Liver (tissue), 9 donors: ENCODE results near the gene DHRSX. TPM values are rescaled to one million over a fixed set of nuclear protein-coding genes. Genes with fewer than 3 reads are reported as not detected.
"Not testable (repeated sequence)": the region's sequence is repeated elsewhere in the genome, so short reads cannot be mapped to it uniquely, and the experiment has no call there.

Source experiments
- DNase-seq: peaks from one replicate; pipeline ENCODE4 v3.0.0-alpha.2; 2017; ENCODE audit warnings: low spot score
- H3K27ac ChIP-seq, 2 donors: one replicate each; pipeline ENCODE4 v1.7.0; 2013; ENCODE audit warnings: inconsistent platforms in 2 of 2, low read length in 2 of 2, control low read depth in 1 of 2, low read depth in 1 of 2, mild to moderate bottlenecking in 1 of 2
- H3K27me3 ChIP-seq, 4 donors: one replicate each; pipeline versions ENCODE4 v1.6.1 to v1.7.0; 2013; ENCODE audit warnings: low read length in 3 of 4, inconsistent platforms in 1 of 4, mild to moderate bottlenecking in 1 of 4, moderate library complexity in 1 of 4; ENCODE audit not compliant: control insufficient read depth in 4 of 4, insufficient read depth in 4 of 4
- H3K36me3 ChIP-seq, 4 donors: one replicate each; pipeline versions ENCODE4 v1.6.1 to v1.7.0; 2013; ENCODE audit warnings: low read length in 3 of 4, mild to moderate bottlenecking in 3 of 4, low read depth in 1 of 4, moderate library complexity in 1 of 4; ENCODE audit not compliant: control insufficient read depth in 4 of 4, insufficient read depth in 3 of 4
- H3K4me1 ChIP-seq, 4 donors: one replicate each; pipeline versions ENCODE4 v1.6.1 to v1.7.0; 2013; ENCODE audit warnings: low read length in 3 of 4, mild to moderate bottlenecking in 3 of 4, moderate library complexity in 1 of 4; ENCODE audit not compliant: control insufficient read depth in 4 of 4, insufficient read depth in 4 of 4
- H3K4me3 ChIP-seq, 3 donors: one replicate each; pipeline versions ENCODE4 v1.6.1 to v1.7.0; 2013; ENCODE audit warnings: low read length in 3 of 3, control low read depth in 1 of 3, low read depth in 1 of 3, mild to moderate bottlenecking in 1 of 3
- H3K9ac ChIP-seq, 2 donors: one replicate each; pipeline ENCODE4 v1.7.0; 2013; ENCODE audit warnings: low read length in 2 of 2, mild to moderate bottlenecking in 2 of 2, moderate library complexity in 2 of 2, control low read depth in 1 of 2, low read depth in 1 of 2
- H3K9me3 ChIP-seq, 4 donors: one replicate each; pipeline versions ENCODE4 v1.6.1 to v1.7.0; 2013; ENCODE audit warnings: low read length in 3 of 4; ENCODE audit not compliant: control insufficient read depth in 4 of 4
- ATF3 ChIP-seq: IDR thresholded peaks from 2 replicates; pipeline ENCODE4 v1.6.1; 2016; ENCODE audit warnings: antibody characterized with exemption
- CTCF ChIP-seq: fragments of 150-350 bp; IDR thresholded peaks from 2 replicates; pipeline ENCODE4 v1.5.1; 2017; ENCODE audit warnings: improper control_type of control experiment, low read depth, low read length; ENCODE audit not compliant: missing input control
- EGR1 ChIP-seq, 2 donors: IDR thresholded peaks; 2 replicates each; pipeline ENCODE4 v1.6.1; 2016 to 2018; ENCODE audit warnings: antibody characterized with exemption in 2 of 2, low read depth in 2 of 2
- FOXA1 ChIP-seq: IDR thresholded peaks from 2 replicates; pipeline ENCODE4 v1.6.1; 2016; ENCODE audit warnings: antibody characterized with exemption
- FOXA2 ChIP-seq: IDR thresholded peaks from 2 replicates; pipeline ENCODE4 v1.6.1; 2016; ENCODE audit warnings: antibody characterized with exemption
- GABPA ChIP-seq, 2 donors: IDR thresholded peaks in 1 of 2; conservative IDR thresholded peaks in 1 of 2; 2 replicates each; pipeline ENCODE4 v1.6.1; 2016; ENCODE audit warnings: antibody characterized with exemption in 2 of 2, mild to moderate bottlenecking in 1 of 2, moderate library complexity in 1 of 2
- HNF4A ChIP-seq, 2 donors: conservative IDR thresholded peaks; 2 replicates each; pipeline ENCODE4 v1.6.1; 2016; ENCODE audit warnings: antibody characterized with exemption in 2 of 2, mild to moderate bottlenecking in 2 of 2
- HNF4G ChIP-seq: IDR thresholded peaks from 2 replicates; pipeline ENCODE4 v1.6.1; 2016; ENCODE audit warnings: antibody characterized with exemption
- JUND ChIP-seq, 2 donors: IDR thresholded peaks; 2 replicates each; pipeline ENCODE4 v1.6.1; 2016; ENCODE audit warnings: antibody characterized with exemption in 2 of 2
- MAX ChIP-seq: IDR thresholded peaks from 2 replicates; pipeline ENCODE4 v1.6.1; 2016; ENCODE audit warnings: antibody characterized with exemption
- NR2F2 ChIP-seq: IDR thresholded peaks from 2 replicates; pipeline ENCODE4 v1.6.1; 2016; ENCODE audit warnings: antibody characterized with exemption
- RAD21 ChIP-seq, 2 donors: IDR thresholded peaks; 2 replicates each; pipeline ENCODE4 v1.6.1; 2016; ENCODE audit warnings: antibody characterized with exemption in 2 of 2, mild to moderate bottlenecking in 2 of 2
- REST ChIP-seq: IDR thresholded peaks from 2 replicates; pipeline ENCODE4 v1.6.1; 2016; ENCODE audit warnings: antibody characterized with exemption, mild to moderate bottlenecking
- RXRA ChIP-seq, 2 donors: IDR thresholded peaks; 2 replicates each; pipeline ENCODE4 v1.6.1; 2017 to 2018; ENCODE audit warnings: antibody characterized with exemption in 2 of 2, mild to moderate bottlenecking in 1 of 2
- SP1 ChIP-seq: IDR thresholded peaks from 2 replicates; pipeline ENCODE4 v1.6.1; 2018; ENCODE audit warnings: antibody characterized with exemption, mild to moderate bottlenecking
- TAF1 ChIP-seq: conservative IDR thresholded peaks from 2 replicates; pipeline ENCODE4 v1.6.1; 2016; ENCODE audit warnings: antibody characterized with exemption, mild to moderate bottlenecking
- YY1 ChIP-seq: IDR thresholded peaks from 2 replicates; pipeline ENCODE4 v1.6.1; 2016; ENCODE audit warnings: antibody characterized with exemption, mild to moderate bottlenecking
- WGBS: extraction: QIAGEN DNeasy Blood & Tissue Kit; methylation state at CpG from one replicate; pipeline ENCODE4 v1.1.7; 2013; 5-methylcytosine and 5-hydroxymethylcytosine counted together
- polyA plus RNA-seq, 2 donors: library from polyadenylated mRNA; stranded (reverse) in 1 of 2; unstranded in 1 of 2; fragments of 200-250 nt in 1 of 2; fragments of >200 nt in 1 of 2; fragmentation: Nextera tagmentation in 1 of 2; extraction: Ambion mirVana in 1 of 2; gene quantifications; one replicate each; pipeline versions ENCODE4 v1.2.1 to v1.2.3, GENCODE V29; 2013 to 2015
- total RNA-seq, 2 donors: library from RNA; depleted of rRNA; stranded (reverse); fragments of >200 nt; gene quantifications; one replicate each; pipeline ENCODE4 v1.2.3, GENCODE V29; 2014
- TF ChIP-seq, protein P1 (sequence below): IDR thresholded peaks from 2 replicates; pipeline ENCODE4 v1.6.1; 2016; ENCODE audit warnings: antibody characterized with exemption
- donor health status: healthy.
- donor health status: healthy.
- donor health status: healthy.
- donor health status: healthy.
- donor health status: healthy.

Gene DHRSX
- total and polyA plus RNA-seq, 4 donors, result 17.2 to 35.2 (median 23.3) TPM

- no peak for DNase-seq
- no peak overlapping the region for H3K9ac ChIP-seq
Measured at GRCh38 chrX:2351321-2351720, 149.5 kb downstream of the DHRSX start.

GRCh38 chrX:2350703-2351102 lies 150.1 kb downstream of the DHRSX start:
- WGBS, result 97% methylated on average over 4 of the region's 4 CpGs
- H3K9me3 ChIP-seq, H3K4me1 ChIP-seq, DNase-seq, H3K9ac ChIP-seq, H3K4me3 ChIP-seq, H3K36me3 ChIP-seq, H3K27ac ChIP-seq, H3K27me3 ChIP-seq: not testable (repeated sequence)

More at GRCh38 chrX:2351321-2351720, 149.5 kb downstream of the DHRSX start:
- no peak for TF ChIP-seq HNF4A (conservative IDR thresholded peaks at IDR 0.05)
- no peak for TF ChIP-seq HNF4G
- no peak for TF ChIP-seq REST
- no peak for TF ChIP-seq FOXA1
- no peak for TF ChIP-seq SP1
- no peak for TF ChIP-seq ATF3
- no peak for TF ChIP-seq CTCF
- no peak for TF ChIP-seq MAX
- no peak for TF ChIP-seq FOXA2
- TF ChIP-seq RAD21 (IDR thresholded peaks at IDR 0.05), result no peak
- no peak for TF ChIP-seq TAF1
- no peak for TF ChIP-seq NR2F2
- no peak for TF ChIP-seq EGR1 (IDR thresholded peaks at IDR 0.05; ENCODE audit: low read depth in 2 of 2)
- TF ChIP-seq GABPA (IDR thresholded peaks at IDR 0.05 in 1 of 2, conservative IDR thresholded peaks at IDR 0.05 in 1 of 2), result no peak
- TF ChIP-seq, protein P1, sequence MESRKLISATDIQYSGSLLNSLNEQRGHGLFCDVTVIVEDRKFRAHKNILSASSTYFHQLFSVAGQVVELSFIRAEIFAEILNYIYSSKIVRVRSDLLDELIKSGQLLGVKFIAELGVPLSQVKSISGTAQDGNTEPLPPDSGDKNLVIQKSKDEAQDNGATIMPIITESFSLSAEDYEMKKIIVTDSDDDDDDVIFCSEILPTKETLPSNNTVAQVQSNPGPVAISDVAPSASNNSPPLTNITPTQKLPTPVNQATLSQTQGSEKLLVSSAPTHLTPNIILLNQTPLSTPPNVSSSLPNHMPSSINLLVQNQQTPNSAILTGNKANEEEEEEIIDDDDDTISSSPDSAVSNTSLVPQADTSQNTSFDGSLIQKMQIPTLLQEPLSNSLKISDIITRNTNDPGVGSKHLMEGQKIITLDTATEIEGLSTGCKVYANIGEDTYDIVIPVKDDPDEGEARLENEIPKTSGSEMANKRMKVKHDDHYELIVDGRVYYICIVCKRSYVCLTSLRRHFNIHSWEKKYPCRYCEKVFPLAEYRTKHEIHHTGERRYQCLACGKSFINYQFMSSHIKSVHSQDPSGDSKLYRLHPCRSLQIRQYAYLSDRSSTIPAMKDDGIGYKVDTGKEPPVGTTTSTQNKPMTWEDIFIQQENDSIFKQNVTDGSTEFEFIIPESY, result no peak
- no peak for TF ChIP-seq RXRA (IDR thresholded peaks at IDR 0.05)
- no peak for TF ChIP-seq YY1
- no peak for TF ChIP-seq JUND (IDR thresholded peaks at IDR 0.05)
- H3K27ac ChIP-seq, result no peak overlapping the region
- no peaks in the 10 kb centered on the region for H3K27me3 ChIP-seq
- peaks cover 0 to 2% (median 0%) of the 10 kb centered on the region in 4 donors for H3K36me3 ChIP-seq
- no peaks in the 10 kb centered on the region for H3K4me1 ChIP-seq
- no peaks in the 10 kb centered on the region for H3K9me3 ChIP-seq
- H3K4me3 ChIP-seq, result no peak overlapping the region

DNA sequence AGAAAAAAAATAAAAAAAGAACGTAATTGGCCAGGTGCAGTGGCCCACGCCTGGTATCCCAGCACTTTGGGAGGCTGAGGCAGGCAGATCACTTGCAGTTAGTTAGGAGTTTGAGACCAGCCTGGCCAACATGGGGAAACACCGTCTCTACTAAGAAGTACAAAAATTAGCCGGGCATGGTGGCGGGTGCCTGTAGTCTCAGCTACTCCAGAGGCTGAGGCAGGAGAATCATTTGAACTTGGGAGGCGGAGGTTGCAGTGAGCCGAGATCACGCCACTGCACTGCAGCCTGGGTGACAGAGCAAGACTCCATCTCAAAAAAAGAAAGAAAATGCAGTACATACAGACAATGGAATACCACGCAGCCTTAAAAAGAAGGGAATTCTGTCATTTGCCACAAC lies 150.7 kb downstream of the DHRSX start:
- not testable (repeated sequence) for H3K36me3 ChIP-seq, DNase-seq, H3K9me3 ChIP-seq, H3K27ac ChIP-seq, H3K9ac ChIP-seq, H3K4me1 ChIP-seq, H3K27me3 ChIP-seq, H3K4me3 ChIP-seq
- WGBS, result 98% methylated on average over 9 of the region's 9 CpGs
